HL-60 (cell line): ENCODE measurements around the gene ARHGEF17.

Source experiments
- CTCF ChIP-seq: IDR thresholded peaks from one replicate; pipeline ENCODE4 v1.5.1; 2011; ENCODE audit warnings: low read length, control low read depth, inconsistent platforms; ENCODE audit not compliant: insufficient read depth
- POLR2AphosphoS5 ChIP-seq: IDR thresholded peaks from 2 replicates; pipeline ENCODE4 v1.6.1; 2012; ENCODE audit warnings: low read depth

GRCh38 chr11:73317373-73317772 lies 9.3 kb downstream of the ARHGEF17 start:
- TF ChIP-seq CTCF (no peak), POLR2AphosphoS5 (no peak)
